Muscle layer of colon (tissue), 2 donors: Measurements from ENCODE around the gene MAFG.

Experiments
- H3K27ac ChIP-seq: one replicate; pipeline ENCODE4 v1.7.0; 2013; ENCODE audit warnings: low read depth, mild to moderate bottlenecking, low read length, moderate library complexity
- H3K27me3 ChIP-seq, 2 donors: one replicate each; pipeline ENCODE4 v1.7.0; 2013; ENCODE audit warnings: low read length in 2 of 2, mild to moderate bottlenecking in 2 of 2; ENCODE audit not compliant: insufficient read depth in 2 of 2, control insufficient read depth in 1 of 2
- H3K36me3 ChIP-seq: one replicate; pipeline ENCODE4 v1.7.0; 2013; ENCODE audit warnings: mild to moderate bottlenecking, low read length; ENCODE audit not compliant: insufficient read depth
- H3K4me1 ChIP-seq: one replicate; pipeline ENCODE4 v1.7.0; 2013; ENCODE audit warnings: mild to moderate bottlenecking, low read length; ENCODE audit not compliant: insufficient read depth
- H3K4me3 ChIP-seq, 2 donors: one replicate each; pipeline ENCODE4 v1.7.0; 2013; ENCODE audit warnings: low read length in 2 of 2, low read depth in 1 of 2, mild to moderate bottlenecking in 1 of 2, moderate library complexity in 1 of 2
- H3K9ac ChIP-seq: one replicate; pipeline ENCODE4 v1.7.0; 2013; ENCODE audit warnings: low read length
- H3K9me3 ChIP-seq: one replicate; pipeline ENCODE4 v1.7.0; 2013; ENCODE audit warnings: mild to moderate bottlenecking, low read length
- donor health status: abdominal sarcoma.
- donor health status: Adenocarcinoma of cecum.

MAFG gene

DNA sequence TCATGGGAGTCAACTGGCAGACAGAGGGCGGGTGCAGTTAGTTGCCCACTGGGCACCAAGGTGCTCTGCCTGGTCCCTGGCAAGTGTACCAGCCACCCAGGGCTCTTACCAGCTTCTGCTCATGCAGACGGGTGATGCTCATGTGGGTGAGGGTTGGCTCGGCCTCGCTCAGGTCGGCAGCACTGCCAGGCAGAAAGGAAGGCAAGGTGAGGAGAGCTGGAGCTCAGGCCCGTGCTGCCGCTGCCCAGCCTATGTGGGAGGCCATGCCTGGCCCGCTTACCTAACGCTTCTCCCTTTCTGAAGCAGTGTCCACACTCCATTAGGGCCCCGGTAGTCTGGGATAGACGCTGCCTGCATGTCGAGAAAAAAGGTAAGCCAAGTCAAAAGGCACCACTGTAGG, 12.2 kb downstream of the MAFG start:
- Histone ChIP-seq H3K27me3 (no peaks in the 10 kb centered on the region), H3K9me3 (no peaks in the 10 kb centered on the region), H3K36me3 (peaks cover 56% of the 10 kb centered on the region), H3K27ac (no peak overlapping the region), H3K4me1 (peaks cover 19% of the 10 kb centered on the region), H3K4me3 (no peak overlapping the region), H3K9ac (no peak overlapping the region)

GRCh38 chr17:81914103-81914850, 13.3 kb downstream of the MAFG start:
- Histone ChIP-seq H3K4me3 (no peak overlapping the region), H3K36me3 (peaks cover 46% of the 10 kb centered on the region), H3K27me3 (no peaks in the 10 kb centered on the region), H3K9ac (no peak overlapping the region), H3K4me1 (peaks cover 22% of the 10 kb centered on the region), H3K9me3 (no peaks in the 10 kb centered on the region), H3K27ac (no peak overlapping the region)

DNA sequence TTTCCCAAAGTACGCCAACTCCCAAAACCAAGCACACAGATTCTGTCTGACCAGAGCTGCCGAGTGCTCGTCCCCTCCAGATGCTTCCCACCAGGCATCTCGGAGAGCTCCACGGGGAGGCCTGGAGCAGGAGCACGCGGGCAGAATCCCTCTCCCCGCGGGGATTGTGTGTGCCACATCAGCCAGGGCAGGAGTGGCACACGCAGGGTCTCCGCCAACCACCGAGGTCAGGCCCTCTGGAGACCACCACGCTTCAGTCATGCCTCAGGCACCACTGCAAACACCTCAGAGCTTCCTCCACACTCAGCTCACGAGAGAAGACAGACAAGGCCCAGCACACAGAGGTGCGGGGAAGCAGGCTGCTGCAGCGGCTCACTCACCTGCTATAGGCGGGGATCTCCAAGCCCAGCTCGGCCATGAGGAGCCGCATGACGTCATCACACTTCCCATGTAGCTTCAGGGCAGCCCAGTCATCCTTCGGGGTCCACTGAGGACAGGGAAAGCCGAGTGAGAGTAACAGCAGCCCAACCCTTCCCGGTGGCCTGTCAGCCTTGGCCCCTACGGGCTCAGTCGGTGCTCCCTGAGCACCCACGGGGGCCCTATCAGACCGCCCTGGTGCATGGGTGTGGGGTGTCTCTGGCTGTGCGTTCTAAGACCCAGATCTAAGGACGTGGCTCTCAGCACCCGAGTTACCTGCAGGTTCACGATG, 14.0 kb downstream of the MAFG start:
- Histone ChIP-seq H3K4me1 (peaks cover 22% of the 10 kb centered on the region), H3K27ac (no peak overlapping the region), H3K9ac (no peak overlapping the region), H3K4me3 (no peak overlapping the region), H3K36me3 (peaks cover 39% of the 10 kb centered on the region), H3K27me3 (no peaks in the 10 kb centered on the region), H3K9me3 (no peaks in the 10 kb centered on the region)

DNA sequence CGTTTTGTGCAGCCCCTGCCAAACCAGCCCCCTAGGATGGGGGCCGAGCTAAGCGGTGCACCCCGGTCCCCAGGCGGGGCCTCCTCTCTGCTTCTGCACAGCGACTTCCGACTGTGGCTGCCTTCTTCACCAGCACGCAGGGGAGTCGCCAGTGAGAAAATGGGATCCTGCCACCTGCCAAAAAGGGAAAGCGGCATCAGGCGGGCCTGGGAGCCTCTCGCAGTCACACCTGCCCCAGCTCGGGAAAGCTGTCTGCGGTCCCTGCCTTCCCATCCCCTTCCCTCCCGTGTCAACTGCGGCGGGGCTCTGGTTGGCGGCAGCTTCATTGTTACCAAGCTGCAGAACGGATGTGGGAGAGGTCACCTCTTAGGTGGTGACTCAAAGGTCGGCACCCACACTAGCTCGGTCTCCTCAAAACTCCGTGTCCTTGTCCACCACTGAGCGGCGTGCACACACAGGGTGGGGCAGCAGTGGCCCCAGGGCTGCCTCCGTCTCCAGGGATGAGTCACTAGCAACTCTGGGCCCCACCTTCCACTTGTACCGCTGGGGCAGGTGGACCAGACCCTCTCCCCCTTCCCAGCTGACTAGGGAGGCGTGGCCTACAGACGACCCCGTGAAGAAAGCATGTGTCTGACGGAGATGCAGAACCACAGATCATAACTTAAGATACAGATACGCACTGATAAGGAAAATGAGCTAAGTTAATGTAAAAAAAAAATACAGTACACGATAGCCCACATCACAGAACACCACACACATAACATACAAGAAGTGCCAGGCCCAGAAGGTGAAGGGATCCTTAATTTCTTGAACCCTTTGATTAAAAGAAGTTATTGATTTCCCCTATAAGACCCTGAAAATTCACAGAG, 14.9 kb downstream of the MAFG start:
- Histone ChIP-seq H3K4me3 (no peak overlapping the region), H3K4me1 (peaks cover 22% of the 10 kb centered on the region), H3K27me3 (no peaks in the 10 kb centered on the region), H3K9me3 (no peaks in the 10 kb centered on the region), H3K9ac (no peak overlapping the region), H3K36me3 (peaks cover 39% of the 10 kb centered on the region), H3K27ac (no peak overlapping the region)

GRCh38 chr17:81911969-81912368, 15.6 kb downstream of the MAFG start:
- H3K9me3 ChIP-seq, result no peaks in the 10 kb centered on the region
- H3K27me3 ChIP-seq, result no peaks in the 10 kb centered on the region
- peaks cover 17% of the 10 kb centered on the region for H3K4me1 ChIP-seq
- H3K4me3 ChIP-seq, result no peak overlapping the region
- no peak overlapping the region for H3K27ac ChIP-seq
- peaks cover 39% of the 10 kb centered on the region for H3K36me3 ChIP-seq
- H3K9ac ChIP-seq, result no peak overlapping the region

GRCh38 chr17:81911277-81911961, 16.1 kb downstream of the MAFG start, which contains the start of gene PCYT2:
PCYT2 (minus strand) TSS chr17:81911399; CDS start chr17:81911355, 44 bp downstream.
- H3K9me3 ChIP-seq, result no peaks in the 10 kb centered on the region
- H3K36me3 ChIP-seq, result peaks cover 39% of the 10 kb centered on the region
- no peaks in the 10 kb centered on the region for H3K27me3 ChIP-seq
- peak within 1 kb of the TSS; percentile 39 for H3K9ac ChIP-seq
- peak within 1 kb of the TSS; percentile 3 for H3K27ac ChIP-seq
- H3K4me1 ChIP-seq, result peaks cover 13% of the 10 kb centered on the region
- peak within 1 kb of the TSS; percentile 70 to 83 for H3K4me3 ChIP-seq

GRCh38 chr17:81910840-81911276, 16.7 kb downstream of the MAFG start:
- H3K9ac ChIP-seq, result peak overlapping the region; percentile 39
- H3K36me3 ChIP-seq, result peaks cover 38% of the 10 kb centered on the region
- peak overlapping the region; percentile 3 for H3K27ac ChIP-seq
- H3K9me3 ChIP-seq, result no peaks in the 10 kb centered on the region
- H3K4me3 ChIP-seq, result peak overlapping the region; percentile 70 to 83
- peaks cover 13% of the 10 kb centered on the region for H3K4me1 ChIP-seq
- no peaks in the 10 kb centered on the region for H3K27me3 ChIP-seq

DNA sequence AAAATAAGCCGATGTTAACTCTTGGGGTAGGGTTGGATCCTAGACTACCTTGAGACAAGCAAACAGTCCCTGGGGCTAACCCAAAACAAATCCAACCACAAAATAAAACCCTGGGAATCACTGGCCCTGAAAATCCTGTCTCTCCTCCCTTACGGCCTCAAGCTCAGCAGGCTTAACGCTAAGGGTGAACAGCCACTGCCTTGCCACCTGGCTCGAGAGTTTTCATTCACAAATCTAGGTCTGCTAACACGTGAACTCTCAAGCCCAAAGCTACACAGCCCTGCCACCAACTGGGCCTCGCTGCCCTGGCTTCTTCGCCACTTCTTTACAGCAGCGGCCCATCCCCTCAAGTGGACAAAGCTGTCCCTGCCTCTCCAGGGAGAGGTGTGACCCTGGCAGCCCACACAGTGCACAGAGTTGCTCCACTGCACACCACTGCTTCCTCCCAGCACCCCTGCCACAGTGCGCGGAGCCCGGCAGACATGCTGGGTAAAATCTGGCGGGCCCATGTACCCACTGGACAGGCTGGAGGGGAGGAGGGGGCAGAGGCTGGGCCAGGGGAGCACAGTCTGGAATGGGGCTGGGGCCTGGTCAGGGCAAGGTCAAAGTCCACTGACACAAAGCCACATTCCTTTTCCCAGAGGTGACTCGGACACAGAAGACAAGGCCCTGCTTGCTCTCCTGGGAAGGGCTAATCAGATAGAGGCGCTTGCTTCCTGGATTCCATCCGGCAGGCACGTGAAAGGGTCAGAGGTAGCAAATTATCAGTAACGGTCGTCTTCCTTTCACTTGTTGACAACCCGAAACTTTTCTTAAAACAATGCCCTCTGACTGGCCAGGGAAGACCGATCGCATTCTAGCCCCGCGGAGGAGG, 17.3 kb downstream of the MAFG start:
- Histone ChIP-seq H3K4me1 (peaks cover 13% of the 10 kb centered on the region), H3K9ac (peak overlapping the region; percentile 39), H3K4me3 (peak overlapping the region; percentile 70 to 83), H3K27ac (peak overlapping the region; percentile 3), H3K9me3 (no peaks in the 10 kb centered on the region), H3K36me3 (peaks cover 31% of the 10 kb centered on the region), H3K27me3 (no peaks in the 10 kb centered on the region)

- Histone ChIP-seq H3K27ac (no peak overlapping the region), H3K4me3 (no peak overlapping the region), H3K27me3 (no peaks in the 10 kb centered on the region), H3K9me3 (no peaks in the 10 kb centered on the region), H3K36me3 (peaks cover 23% of the 10 kb centered on the region), H3K4me1 (peaks cover 13% of the 10 kb centered on the region), H3K9ac (no peak overlapping the region)
Observed at GRCh38 chr17:81909231-81909630, 18.3 kb downstream of the MAFG start.

- Histone ChIP-seq H3K9me3 (no peaks in the 10 kb centered on the region), H3K27me3 (no peaks in the 10 kb centered on the region), H3K4me1 (peaks cover 13% of the 10 kb centered on the region), H3K27ac (no peak overlapping the region), H3K9ac (no peak overlapping the region), H3K4me3 (no peak overlapping the region), H3K36me3 (peaks cover 19% of the 10 kb centered on the region)
Observed at GRCh38 chr17:81908793-81909192, 18.7 kb downstream of the MAFG start.
